PC-3 (cell line): ENCODE measurements around the gene TPM1. TPM values are rescaled to one million over a fixed set of nuclear protein-coding genes. Genes with fewer than 3 reads are reported as not detected.

Experiments
- ATAC-seq: fragments of 200-7000 bp; cut with Tn5 transposase; 2 replicates; pipeline ENCODE4 v1.9.1; 2020; ENCODE audit warnings: mild to moderate bottlenecking, moderate library complexity
- BruUV-seq: library from RNA; stranded (reverse); fragments of 400-500 nt; replicated peaks from 2 replicates; lab custom pipeline; 2021; lab: Mats Ljungman, UMichigan
- CTCF ChIA-PET: fragments of 300-600 bp; sonication (Branson Sonifier 250); formaldehyde crosslinking; loops from one replicate; lab custom pipeline; 2022; ENCODE audit warnings: antibody characterized with exemption; lab: Charles Lee
- POLR2A ChIA-PET: fragments of 300-600 bp; sonication (Branson Sonifier 250); formaldehyde crosslinking; loops from one replicate; lab custom pipeline; 2022; ENCODE audit warnings: antibody characterized with exemption; ENCODE audit not compliant: unreplicated experiment; lab: Charles Lee
- DNase-seq: peaks from one replicate; pipeline ENCODE4 v3.0.0-alpha.2; 2015
- H2AFZ ChIP-seq: fragments of 300-600 bp; sonication (generic); 2 replicates; pipeline ENCODE4 v1.6.0; 2016; ENCODE audit warnings: antibody characterized with exemption, low read length
- H3F3A ChIP-seq: fragments of 300-600 bp; sonication (generic); one replicate; pipeline ENCODE4 v1.6.0; 2017; ENCODE audit warnings: antibody characterized with exemption, low read length, control low read depth, mild to moderate bottlenecking; ENCODE audit not compliant: unreplicated experiment
- H3K27ac ChIP-seq: fragments of 300-600 bp; sonication (generic); 2 replicates; pipeline ENCODE4 v1.5.1; 2016; ENCODE audit warnings: mild to moderate bottlenecking, low read length
- H3K27me3 ChIP-seq: fragments of 300-600 bp; sonication (generic); 2 replicates; pipeline ENCODE4 v1.6.1; 2016; ENCODE audit warnings: low read length, mixed read lengths
- H3K36me3 ChIP-seq: fragments of 300-600 bp; sonication (generic); 2 replicates; pipeline ENCODE4 v1.6.1; 2016; ENCODE audit warnings: low read depth, mixed run types, low read length, mixed read lengths
- H3K4me1 ChIP-seq: fragments of 300-600 bp; sonication (generic); 2 replicates; pipeline ENCODE4 v1.5.1; 2016; ENCODE audit warnings: low read length; ENCODE audit not compliant: insufficient read depth
- H3K4me2 ChIP-seq: fragments of 300-600 bp; sonication (generic); 2 replicates; pipeline ENCODE4 v1.6.0; 2016; ENCODE audit warnings: low read length
- H3K4me3 ChIP-seq: fragments of 300-600 bp; sonication (generic); 2 replicates; pipeline ENCODE4 v1.5.1; 2016; ENCODE audit warnings: mild to moderate bottlenecking, low read length, mixed read lengths
- H3K79me2 ChIP-seq: fragments of 300-600 bp; sonication (generic); 2 replicates; pipeline ENCODE4 v1.6.1; 2017; ENCODE audit warnings: low read length, mixed read lengths
- H3K9ac ChIP-seq: fragments of 300-600 bp; sonication (generic); 2 replicates; pipeline ENCODE4 v1.6.0; 2016; ENCODE audit warnings: mild to moderate bottlenecking, low read length
- H3K9me2 ChIP-seq: fragments of 300-600 bp; sonication (generic); replicated peaks from 2 replicates; pipeline ENCODE4 v1.6.1; 2016; ENCODE audit warnings: mixed run types, low read length, mixed read lengths
- H3K9me3 ChIP-seq: fragments of 300-600 bp; sonication (generic); 2 replicates; pipeline ENCODE4 v1.6.1; 2016; ENCODE audit warnings: low read length, mixed read lengths
- H4K20me1 ChIP-seq: fragments of 300-600 bp; sonication (generic); 2 replicates; pipeline ENCODE4 v1.6.1; 2016; ENCODE audit warnings: low read length, mixed read lengths
- EZH2 ChIP-seq: fragments of 300-600 bp; sonication (generic); IDR thresholded peaks from one replicate; pipeline ENCODE4 v1.6.1; 2017; ENCODE audit warnings: antibody characterized with exemption, mild to moderate bottlenecking, low read length; ENCODE audit not compliant: unreplicated experiment
- EZH2phosphoT487 ChIP-seq: fragments of 300-600 bp; sonication (generic); IDR thresholded peaks from 2 replicates; pipeline ENCODE4 v1.6.1; 2018; ENCODE audit warnings: mild to moderate bottlenecking, antibody characterized with exemption, low read length, borderline replicate concordance
- intact Hi-C: fragments of 100-400 bp; cut with micrococcal nuclease; formaldehyde crosslinking; loops from 2 replicates; pipeline ENCODE4 v1.9.0; 2023
- total RNA-seq: library from RNA; depleted of rRNA; stranded (reverse); fragments of >200 nt; gene quantifications from 2 replicates; pipeline ENCODE4 v1.2.3, GENCODE V29; 2014
- TF ChIP-seq, protein P1 (sequence below): fragments of 300-600 bp; sonication (generic); conservative IDR thresholded peaks from 2 replicates; pipeline ENCODE4 v1.5.1; 2017; ENCODE audit warnings: antibody characterized with exemption, low read depth, mild to moderate bottlenecking, low read length

The TPM1 gene
- total RNA-seq, 1 experiment from 2014 or later, result 127 TPM

DNA sequence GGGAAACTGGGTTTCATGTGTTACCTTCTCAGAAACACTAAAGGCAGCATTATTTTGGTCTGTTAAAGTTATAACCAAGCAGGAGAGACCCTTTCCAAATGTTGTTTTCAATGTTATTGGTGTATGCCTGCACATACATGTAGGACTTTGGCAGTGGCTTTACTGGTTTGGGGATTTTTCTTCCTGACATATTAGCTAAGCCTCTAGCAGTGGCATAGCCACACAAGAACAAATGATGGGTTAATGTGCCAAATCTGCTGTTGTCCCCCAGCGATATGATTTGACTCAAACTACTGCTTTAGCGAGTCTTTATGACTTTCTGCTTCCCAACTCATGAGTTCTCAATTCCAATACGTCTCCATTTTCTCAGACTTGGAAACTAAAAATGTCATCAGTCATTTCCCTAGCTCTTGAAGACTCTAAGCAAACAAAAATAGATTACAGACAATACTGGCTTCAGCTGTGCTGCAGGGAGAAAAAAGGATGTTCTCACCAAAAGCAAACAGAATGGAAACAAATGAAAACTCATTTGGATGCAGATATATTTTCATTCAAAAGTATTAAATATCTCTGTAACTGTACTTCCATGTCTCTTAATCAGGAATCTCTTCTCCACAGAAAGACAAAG, 29.6 kb downstream of the TPM1 start:
- POLR2A ChIA-PET, result no interaction called here

DNA sequence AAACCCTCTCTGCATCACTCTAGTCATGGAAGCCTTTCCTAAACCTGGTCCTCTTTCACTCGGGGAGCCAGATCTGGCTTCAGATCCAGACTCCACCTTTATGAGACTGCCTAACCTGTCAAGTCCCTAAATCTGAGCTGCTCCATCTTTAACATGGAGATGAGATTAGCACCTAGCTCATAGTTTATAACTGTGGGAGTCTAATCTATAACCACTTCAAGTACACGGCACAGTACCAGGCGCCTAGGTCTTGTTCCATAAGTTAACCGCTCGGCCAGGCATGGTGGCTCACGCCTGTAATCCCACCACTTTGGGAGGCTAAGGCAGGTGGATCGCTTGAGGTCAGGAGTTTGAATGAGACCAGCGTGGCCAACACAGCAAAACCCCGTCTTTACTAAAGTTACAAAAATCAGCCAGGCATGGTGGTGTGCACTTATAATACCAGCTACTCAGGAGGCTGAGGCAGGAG, 30.3 kb downstream of the TPM1 start:
- H3F3A ChIP-seq, result no peaks in the 10 kb centered on the region
- ChIA-PET CTCF (no interaction called here), POLR2A (no interaction called here)
- no peaks in the 10 kb centered on the region for H4K20me1 ChIP-seq
- no peak for TF ChIP-seq EZH2phosphoT487
- TF ChIP-seq, protein P1, sequence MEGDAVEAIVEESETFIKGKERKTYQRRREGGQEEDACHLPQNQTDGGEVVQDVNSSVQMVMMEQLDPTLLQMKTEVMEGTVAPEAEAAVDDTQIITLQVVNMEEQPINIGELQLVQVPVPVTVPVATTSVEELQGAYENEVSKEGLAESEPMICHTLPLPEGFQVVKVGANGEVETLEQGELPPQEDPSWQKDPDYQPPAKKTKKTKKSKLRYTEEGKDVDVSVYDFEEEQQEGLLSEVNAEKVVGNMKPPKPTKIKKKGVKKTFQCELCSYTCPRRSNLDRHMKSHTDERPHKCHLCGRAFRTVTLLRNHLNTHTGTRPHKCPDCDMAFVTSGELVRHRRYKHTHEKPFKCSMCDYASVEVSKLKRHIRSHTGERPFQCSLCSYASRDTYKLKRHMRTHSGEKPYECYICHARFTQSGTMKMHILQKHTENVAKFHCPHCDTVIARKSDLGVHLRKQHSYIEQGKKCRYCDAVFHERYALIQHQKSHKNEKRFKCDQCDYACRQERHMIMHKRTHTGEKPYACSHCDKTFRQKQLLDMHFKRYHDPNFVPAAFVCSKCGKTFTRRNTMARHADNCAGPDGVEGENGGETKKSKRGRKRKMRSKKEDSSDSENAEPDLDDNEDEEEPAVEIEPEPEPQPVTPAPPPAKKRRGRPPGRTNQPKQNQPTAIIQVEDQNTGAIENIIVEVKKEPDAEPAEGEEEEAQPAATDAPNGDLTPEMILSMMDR, result no peak
- no peak for TF ChIP-seq EZH2
- no peak overlapping the region for H2AFZ ChIP-seq
- no TSS peak for BruUV-seq
- no peak overlapping the region for H3K4me2 ChIP-seq
- H3K79me2 ChIP-seq, result no peaks in the 10 kb centered on the region
- intact Hi-C loops, result no loop called here
- H3K4me1 ChIP-seq, result no peaks in the 10 kb centered on the region
- DNase-seq (no peak), ATAC-seq (no peak)
- H3K4me3 ChIP-seq, result no peak overlapping the region
- H3K36me3 ChIP-seq, result peaks cover 8% of the 10 kb centered on the region
- H3K9me3 ChIP-seq, result no peaks in the 10 kb centered on the region
- no peaks in the 10 kb centered on the region for H3K9me2 ChIP-seq
- no peaks in the 10 kb centered on the region for H3K27me3 ChIP-seq
- H3K27ac ChIP-seq, result no peak overlapping the region
- H3K9ac ChIP-seq, result no peak overlapping the region

More for the DNA sequence above, 29.6 kb downstream of the TPM1 start:
- Histone ChIP-seq H3K27me3 (no peaks in the 10 kb centered on the region), H3K9ac (no peak overlapping the region), H3K4me1 (no peaks in the 10 kb centered on the region), H3K4me3 (no peak overlapping the region), H3K4me2 (no peak overlapping the region), H3K36me3 (peaks cover 9% of the 10 kb centered on the region), H3K79me2 (no peaks in the 10 kb centered on the region), H4K20me1 (no peaks in the 10 kb centered on the region), H3K9me2 (no peaks in the 10 kb centered on the region), H3K9me3 (no peaks in the 10 kb centered on the region), H3K27ac (no peak overlapping the region), H2AFZ (no peak overlapping the region), H3F3A (no peaks in the 10 kb centered on the region)
- ATAC-seq, result no peak
- no TSS peak for BruUV-seq
- DNase-seq, result no peak
- TF ChIP-seq EZH2, result no peak
- no peak for TF ChIP-seq EZH2phosphoT487
- TF ChIP-seq, protein P1, result no peak
- CTCF ChIA-PET, result no interaction called here
- intact Hi-C loops, result no loop called here

DNA sequence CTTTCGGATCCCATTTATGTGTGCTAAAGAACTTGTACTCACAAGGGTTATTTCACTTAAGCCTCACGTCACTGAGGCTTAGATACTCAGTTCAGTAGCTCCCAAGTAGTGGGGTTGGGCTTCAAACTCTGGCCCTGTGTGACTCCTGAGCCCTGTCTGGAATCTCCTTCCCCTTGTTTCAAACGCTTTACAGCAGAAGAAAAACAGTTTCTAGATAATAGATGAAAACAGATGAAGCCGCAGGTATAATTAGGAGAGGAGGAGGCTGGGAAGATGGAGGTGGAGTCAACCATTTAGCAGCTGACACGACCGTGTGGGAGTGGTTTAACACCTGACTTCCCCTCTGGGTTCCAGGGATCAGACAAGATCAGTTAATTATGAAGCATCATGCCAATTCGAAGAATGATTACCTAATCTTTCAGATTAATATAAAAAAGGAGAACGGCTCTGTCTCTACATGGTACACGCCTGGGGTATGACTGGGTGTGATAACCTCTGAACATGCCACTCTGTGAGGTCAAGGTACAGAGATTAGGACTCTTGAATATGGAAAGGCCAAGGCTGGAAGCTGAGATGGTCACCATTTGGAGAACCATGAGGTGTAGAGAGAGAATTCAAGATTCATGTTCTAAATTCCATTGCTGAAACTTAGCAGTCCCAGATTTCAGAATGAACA, 31.1 kb downstream of the TPM1 start:
- no peak overlapping the region for H3K27ac ChIP-seq
- H3K4me1 ChIP-seq, result no peaks in the 10 kb centered on the region
- no peaks in the 10 kb centered on the region for H4K20me1 ChIP-seq
- no TSS peak for BruUV-seq
- no peaks in the 10 kb centered on the region for H3F3A ChIP-seq
- H3K9me3 ChIP-seq, result no peaks in the 10 kb centered on the region
- no peaks in the 10 kb centered on the region for H3K27me3 ChIP-seq
- ATAC-seq, result no peak
- no peak overlapping the region for H3K9ac ChIP-seq
- TF ChIP-seq EZH2phosphoT487 (no peak), EZH2 (no peak)
- TF ChIP-seq, protein P1, result no peak
- ChIA-PET CTCF (no interaction called here), POLR2A (no interaction called here)
- peaks cover 8% of the 10 kb centered on the region for H3K36me3 ChIP-seq
- no peak for DNase-seq
- H3K4me3 ChIP-seq, result no peak overlapping the region
- intact Hi-C loops, result no loop called here
- H3K79me2 ChIP-seq, result no peaks in the 10 kb centered on the region
- no peak overlapping the region for H3K4me2 ChIP-seq
- H2AFZ ChIP-seq, result no peak overlapping the region
- no peaks in the 10 kb centered on the region for H3K9me2 ChIP-seq
